Muscle layer of duodenum (tissue), 2 donors: ENCODE results near the gene PDCD10.

Source experiments
- H3K27ac ChIP-seq: one replicate; pipeline ENCODE4 v1.7.0; 2013; ENCODE audit warnings: mild to moderate bottlenecking, low read length
- H3K27me3 ChIP-seq: one replicate; pipeline ENCODE4 v1.7.0; 2013; ENCODE audit warnings: low read depth, mild to moderate bottlenecking, control low read depth, low read length
- H3K36me3 ChIP-seq, 2 donors: one replicate each; pipeline ENCODE4 v1.7.0; 2013; ENCODE audit warnings: low read length in 2 of 2, control low read depth in 1 of 2, mild to moderate bottlenecking in 1 of 2; ENCODE audit not compliant: insufficient read depth in 2 of 2, control insufficient read depth in 1 of 2
- H3K4me1 ChIP-seq, 2 donors: one replicate each; pipeline ENCODE4 v1.7.0; 2013; ENCODE audit warnings: low read length in 2 of 2, mild to moderate bottlenecking in 2 of 2, control low read depth in 1 of 2, moderate library complexity in 1 of 2; ENCODE audit not compliant: insufficient read depth in 2 of 2, control insufficient read depth in 1 of 2
- H3K4me3 ChIP-seq, 2 donors: one replicate each; pipeline ENCODE4 v1.7.0; 2013; ENCODE audit warnings: low read length in 2 of 2, low read depth in 1 of 2, mild to moderate bottlenecking in 1 of 2
- H3K9me3 ChIP-seq, 2 donors: one replicate each; pipeline ENCODE4 v1.7.0; 2013; ENCODE audit warnings: low read length in 2 of 2, control low read depth in 1 of 2, mild to moderate bottlenecking in 1 of 2; ENCODE audit not compliant: control insufficient read depth in 1 of 2
- donor health status: healthy.

Gene PDCD10

GRCh38 chr3:167711439-167711838 is 23.3 kb downstream of the PDCD10 start:
- no peaks in the 10 kb centered on the region for H3K27me3 ChIP-seq
- H3K27ac ChIP-seq, result no peak overlapping the region
- no peaks in the 10 kb centered on the region for H3K9me3 ChIP-seq
- H3K36me3 ChIP-seq, result peaks cover 9 to 18% of the 10 kb centered on the region in 2 donors
- H3K4me3 ChIP-seq, result no peak overlapping the region
- H3K4me1 ChIP-seq, result no peaks in the 10 kb centered on the region

GRCh38 chr3:167710552-167710951 is 24.1 kb downstream of the PDCD10 start:
- Histone ChIP-seq H3K27ac (no peak overlapping the region), H3K4me3 (no peak overlapping the region), H3K4me1 (no peaks in the 10 kb centered on the region), H3K9me3 (no peaks in the 10 kb centered on the region), H3K27me3 (no peaks in the 10 kb centered on the region), H3K36me3 (peaks cover 9 to 18% of the 10 kb centered on the region in 2 donors)

GRCh38 chr3:167709690-167710089 is 25.0 kb downstream of the PDCD10 start:
- H3K27ac ChIP-seq, result no peak overlapping the region
- no peaks in the 10 kb centered on the region for H3K27me3 ChIP-seq
- peaks cover 9 to 18% of the 10 kb centered on the region in 2 donors for H3K36me3 ChIP-seq
- H3K4me1 ChIP-seq, result no peaks in the 10 kb centered on the region
- H3K9me3 ChIP-seq, result no peaks in the 10 kb centered on the region
- H3K4me3 ChIP-seq, result no peak overlapping the region

GRCh38 chr3:167705840-167706239 is 28.9 kb downstream of the PDCD10 start:
- H3K36me3 ChIP-seq, result peaks cover 9 to 20% of the 10 kb centered on the region in 2 donors
- no peaks in the 10 kb centered on the region for H3K9me3 ChIP-seq
- no peak overlapping the region for H3K4me3 ChIP-seq
- H3K4me1 ChIP-seq, result no peaks in the 10 kb centered on the region
- H3K27me3 ChIP-seq, result no peaks in the 10 kb centered on the region
- H3K27ac ChIP-seq, result no peak overlapping the region

GRCh38 chr3:167700926-167701325 is 33.8 kb downstream of the PDCD10 start:
- no peak overlapping the region for H3K27ac ChIP-seq
- no peaks in the 10 kb centered on the region for H3K27me3 ChIP-seq
- H3K4me1 ChIP-seq, result no peaks in the 10 kb centered on the region
- no peak overlapping the region for H3K4me3 ChIP-seq
- no peaks in the 10 kb centered on the region for H3K9me3 ChIP-seq
- peaks cover 2 to 12% of the 10 kb centered on the region in 2 donors for H3K36me3 ChIP-seq

GRCh38 chr3:167700046-167700445 is 34.6 kb downstream of the PDCD10 start:
- H3K4me3 ChIP-seq, result no peak overlapping the region
- H3K27ac ChIP-seq, result no peak overlapping the region
- H3K9me3 ChIP-seq, result no peaks in the 10 kb centered on the region
- H3K4me1 ChIP-seq, result no peaks in the 10 kb centered on the region
- H3K36me3 ChIP-seq, result peaks cover 4 to 20% of the 10 kb centered on the region in 2 donors
- no peaks in the 10 kb centered on the region for H3K27me3 ChIP-seq

GRCh38 chr3:167694121-167694520 is 40.6 kb downstream of the PDCD10 start:
- no peak overlapping the region for H3K4me3 ChIP-seq
- H3K36me3 ChIP-seq, result peaks cover 12 to 22% of the 10 kb centered on the region in 2 donors
- H3K27ac ChIP-seq, result no peak overlapping the region
- no peaks in the 10 kb centered on the region for H3K27me3 ChIP-seq
- no peaks in the 10 kb centered on the region for H3K4me1 ChIP-seq
- H3K9me3 ChIP-seq, result no peaks in the 10 kb centered on the region

- Histone ChIP-seq H3K9me3 (no peaks in the 10 kb centered on the region), H3K4me3 (no peak overlapping the region), H3K4me1 (no peaks in the 10 kb centered on the region), H3K27me3 (no peaks in the 10 kb centered on the region), H3K27ac (no peak overlapping the region), H3K36me3 (peaks cover 10 to 25% of the 10 kb centered on the region in 2 donors)
Observed at GRCh38 chr3:167691366-167691765, 43.3 kb downstream of the PDCD10 start.

GRCh38 chr3:167684388-167684993 is 50.2 kb downstream of the PDCD10 start:
- Histone ChIP-seq H3K4me3 (no peak overlapping the region), H3K36me3 (peaks cover 4 to 17% of the 10 kb centered on the region in 2 donors), H3K27ac (no peak overlapping the region), H3K27me3 (no peaks in the 10 kb centered on the region), H3K4me1 (no peaks in the 10 kb centered on the region), H3K9me3 (no peaks in the 10 kb centered on the region)

- H3K36me3 ChIP-seq, result peaks cover 25 to 27% of the 10 kb centered on the region in 2 donors
Observed at GRCh38 chr3:167679526-167679925, 55.2 kb downstream of the PDCD10 start.

GRCh38 chr3:167675848-167676247 is 58.8 kb downstream of the PDCD10 start:
- Histone ChIP-seq H3K36me3 (peaks cover 15 to 39% of the 10 kb centered on the region in 2 donors), H3K9me3 (peaks cover 12 to 13% of the 10 kb centered on the region in 2 donors), H3K4me3 (peak overlapping the region in 1 of 2 donors; percentile 34), H3K4me1 (no peaks in the 10 kb centered on the region), H3K27me3 (no peaks in the 10 kb centered on the region), H3K27ac (no peak overlapping the region)

More at GRCh38 chr3:167679526-167679925, 55.2 kb downstream of the PDCD10 start:
- Histone ChIP-seq H3K4me1 (no peaks in the 10 kb centered on the region), H3K9me3 (peaks cover 12 to 13% of the 10 kb centered on the region in 2 donors), H3K27ac (no peak overlapping the region), H3K27me3 (no peaks in the 10 kb centered on the region), H3K4me3 (no peak overlapping the region)

- H3K36me3 ChIP-seq, result peaks cover 9 to 39% of the 10 kb centered on the region in 2 donors
- H3K9me3 ChIP-seq, result peaks cover 12 to 13% of the 10 kb centered on the region in 2 donors
- H3K4me1 ChIP-seq, result no peaks in the 10 kb centered on the region
- H3K27me3 ChIP-seq, result no peaks in the 10 kb centered on the region
- no peak overlapping the region for H3K27ac ChIP-seq
- H3K4me3 ChIP-seq, result no peak overlapping the region
Observed at GRCh38 chr3:167673221-167673620, 61.5 kb downstream of the PDCD10 start.
